Osteocyte (in vitro differentiated cells): ENCODE results near the gene FSTL4. TPM values are rescaled to one million over a fixed set of nuclear protein-coding genes. Genes with fewer than 3 reads are reported as not detected.

Experiments
- DNase-seq: peaks from one replicate; pipeline ENCODE4 v3.0.0; 2021; ENCODE audit warnings: mixed read lengths; ENCODE audit not compliant: unreplicated experiment; ENCODE audit errors: extremely low spot score
- H3K27ac Mint-ChIP-seq: one replicate; pipeline ENCODE4 v1.8.0; 2021; ENCODE audit warnings: mild to moderate bottlenecking, mixed read lengths; ENCODE audit not compliant: unreplicated experiment
- H3K27me3 Mint-ChIP-seq: one replicate; pipeline ENCODE4 v1.8.0; 2021; ENCODE audit warnings: mixed read lengths; ENCODE audit not compliant: unreplicated experiment
- H3K36me3 Mint-ChIP-seq: one replicate; pipeline ENCODE4 v1.8.0; 2021; ENCODE audit warnings: mixed read lengths; ENCODE audit not compliant: unreplicated experiment
- H3K4me1 Mint-ChIP-seq: one replicate; pipeline ENCODE4 v1.8.0; 2021; ENCODE audit warnings: mixed read lengths; ENCODE audit not compliant: unreplicated experiment
- H3K4me3 Mint-ChIP-seq: one replicate; pipeline ENCODE4 v1.8.0; 2021; ENCODE audit warnings: mild to moderate bottlenecking, moderate library complexity, mixed read lengths; ENCODE audit not compliant: unreplicated experiment
- H3K9me3 Mint-ChIP-seq: one replicate; pipeline ENCODE4 v1.8.0; 2021; ENCODE audit warnings: mixed read lengths; ENCODE audit not compliant: unreplicated experiment
- total RNA-seq: library from RNA; stranded (reverse); gene quantifications from 2 replicates; pipeline ENCODE4 v1.2.1, GENCODE V29; 2021
- TF ChIP-seq, protein P1 (sequence below): fragments of 200-600 bp; sonication (generic); IDR thresholded peaks from 2 replicates; pipeline ENCODE4 v1.5.0; 2021; ENCODE audit warnings: antibody characterized with exemption, mild to moderate bottlenecking, moderate library complexity

FSTL4 gene
- total RNA-seq, 1 donor from 2014 or later = not detected

GRCh38 chr5:133473291-133473690, 139.1 kb downstream of the FSTL4 start:
- H3K27ac Mint-ChIP-seq = no peak overlapping the region

DNA sequence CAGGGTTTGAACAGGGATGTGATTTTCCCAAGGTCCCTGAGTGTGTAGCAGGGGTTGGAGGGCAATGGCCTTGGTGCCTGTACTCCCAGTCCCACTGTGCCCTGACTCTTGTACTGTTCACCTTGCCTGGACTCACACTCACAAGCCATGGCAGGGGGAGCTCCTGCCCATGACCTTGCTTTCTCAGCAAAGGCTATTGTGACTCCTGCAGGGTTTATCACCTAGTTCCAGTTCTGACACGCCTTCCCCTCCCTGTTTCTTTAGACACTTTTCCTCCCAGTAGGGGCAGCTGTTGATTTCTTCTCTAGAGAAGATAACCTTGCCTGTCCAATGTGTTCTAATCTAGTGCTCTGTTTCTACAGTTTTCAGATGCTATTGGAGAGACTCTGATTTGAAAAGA, 139.5 kb downstream of the FSTL4 start:
- Mint-ChIP-seq H3K9me3 (no peaks in the 10 kb centered on the region), H3K4me3 (no peak overlapping the region), H3K4me1 (no peaks in the 10 kb centered on the region), H3K36me3 (no peaks in the 10 kb centered on the region), H3K27ac (no peak overlapping the region), H3K27me3 (peaks cover 31% of the 10 kb centered on the region)
- TF ChIP-seq, protein P1, sequence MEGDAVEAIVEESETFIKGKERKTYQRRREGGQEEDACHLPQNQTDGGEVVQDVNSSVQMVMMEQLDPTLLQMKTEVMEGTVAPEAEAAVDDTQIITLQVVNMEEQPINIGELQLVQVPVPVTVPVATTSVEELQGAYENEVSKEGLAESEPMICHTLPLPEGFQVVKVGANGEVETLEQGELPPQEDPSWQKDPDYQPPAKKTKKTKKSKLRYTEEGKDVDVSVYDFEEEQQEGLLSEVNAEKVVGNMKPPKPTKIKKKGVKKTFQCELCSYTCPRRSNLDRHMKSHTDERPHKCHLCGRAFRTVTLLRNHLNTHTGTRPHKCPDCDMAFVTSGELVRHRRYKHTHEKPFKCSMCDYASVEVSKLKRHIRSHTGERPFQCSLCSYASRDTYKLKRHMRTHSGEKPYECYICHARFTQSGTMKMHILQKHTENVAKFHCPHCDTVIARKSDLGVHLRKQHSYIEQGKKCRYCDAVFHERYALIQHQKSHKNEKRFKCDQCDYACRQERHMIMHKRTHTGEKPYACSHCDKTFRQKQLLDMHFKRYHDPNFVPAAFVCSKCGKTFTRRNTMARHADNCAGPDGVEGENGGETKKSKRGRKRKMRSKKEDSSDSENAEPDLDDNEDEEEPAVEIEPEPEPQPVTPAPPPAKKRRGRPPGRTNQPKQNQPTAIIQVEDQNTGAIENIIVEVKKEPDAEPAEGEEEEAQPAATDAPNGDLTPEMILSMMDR = no peak
- DNase-seq = no peak

More at GRCh38 chr5:133473291-133473690, 139.1 kb downstream of the FSTL4 start:
- H3K9me3 Mint-ChIP-seq = no peaks in the 10 kb centered on the region
- DNase-seq = no peak
- peaks cover 31% of the 10 kb centered on the region for H3K27me3 Mint-ChIP-seq
- TF ChIP-seq, protein P1 = no peak
- no peaks in the 10 kb centered on the region for H3K36me3 Mint-ChIP-seq
- H3K4me1 Mint-ChIP-seq = no peaks in the 10 kb centered on the region
- H3K4me3 Mint-ChIP-seq = no peak overlapping the region

GRCh38 chr5:133471699-133472098, 140.6 kb downstream of the FSTL4 start:
- no peak for DNase-seq
- H3K27me3 Mint-ChIP-seq = peaks cover 31% of the 10 kb centered on the region
- H3K36me3 Mint-ChIP-seq = no peaks in the 10 kb centered on the region
- H3K27ac Mint-ChIP-seq = no peak overlapping the region
- TF ChIP-seq, protein P1 = no peak
- H3K4me1 Mint-ChIP-seq = no peaks in the 10 kb centered on the region
- no peak overlapping the region for H3K4me3 Mint-ChIP-seq
- no peaks in the 10 kb centered on the region for H3K9me3 Mint-ChIP-seq

- Mint-ChIP-seq H3K27ac (no peak overlapping the region), H3K9me3 (no peaks in the 10 kb centered on the region), H3K27me3 (peaks cover 31% of the 10 kb centered on the region), H3K4me1 (no peaks in the 10 kb centered on the region), H3K4me3 (no peak overlapping the region), H3K36me3 (no peaks in the 10 kb centered on the region)
- TF ChIP-seq, protein P1 = no peak
- DNase-seq = no peak
Measured at GRCh38 chr5:133470841-133471240, 141.5 kb downstream of the FSTL4 start.

DNA sequence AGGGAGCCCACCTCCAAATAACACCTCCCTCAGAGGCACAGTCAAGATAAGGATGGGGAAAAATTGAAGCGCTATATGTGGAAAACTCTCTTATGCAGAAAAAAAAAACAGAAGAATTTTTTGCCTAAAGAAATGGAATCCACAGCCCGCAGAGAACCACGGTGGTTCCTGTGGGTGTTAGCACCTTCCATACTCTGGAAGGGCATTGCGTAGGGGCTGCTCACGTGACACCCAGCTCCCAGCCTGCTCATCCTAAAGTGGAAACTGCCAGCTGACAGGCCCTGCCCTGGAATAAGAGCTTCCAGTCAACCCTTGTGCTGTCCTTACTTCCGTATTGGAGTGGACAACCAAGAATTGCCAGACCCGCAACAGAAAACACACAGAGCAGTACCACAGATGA, 142.5 kb downstream of the FSTL4 start:
- no peak for DNase-seq
- TF ChIP-seq, protein P1 = no peak
- Mint-ChIP-seq H3K4me1 (no peaks in the 10 kb centered on the region), H3K27ac (no peak overlapping the region), H3K4me3 (no peak overlapping the region), H3K27me3 (peaks cover 22% of the 10 kb centered on the region), H3K9me3 (no peaks in the 10 kb centered on the region), H3K36me3 (no peaks in the 10 kb centered on the region)
